Parathyroid adenoma (tissue), 2 donors: ENCODE results near the gene HIPK1.

ENCODE experiments used
- H2AFZ ChIP-seq: fragments of 300-600 bp; sonication (generic); one replicate; pipeline ENCODE4 v1.7.0; 2017; ENCODE audit warnings: antibody characterized with exemption, mild to moderate bottlenecking
- H3K27ac ChIP-seq: fragments of 300-600 bp; sonication (generic); one replicate; pipeline ENCODE4 v1.7.0; 2017
- H3K27me3 ChIP-seq: fragments of 300-600 bp; sonication (generic); one replicate; pipeline ENCODE4 v1.7.0; 2017; ENCODE audit warnings: low read length; ENCODE audit not compliant: control insufficient read depth, insufficient read depth
- H3K36me3 ChIP-seq: fragments of 300-600 bp; sonication (generic); one replicate; pipeline ENCODE4 v1.7.0; 2017; ENCODE audit warnings: low read length; ENCODE audit not compliant: control insufficient read depth, insufficient read depth
- H3K4me1 ChIP-seq: fragments of 300-600 bp; sonication (generic); one replicate; pipeline ENCODE4 v1.7.0; 2017; ENCODE audit warnings: control low read depth
- H3K4me2 ChIP-seq: fragments of 300-600 bp; sonication (generic); one replicate; pipeline ENCODE4 v1.7.0; 2017; ENCODE audit warnings: low read length
- H3K4me3 ChIP-seq: fragments of 300-600 bp; sonication (generic); one replicate; pipeline ENCODE4 v1.7.0; 2017; ENCODE audit warnings: low read depth, low read length
- H3K79me2 ChIP-seq: fragments of 300-600 bp; sonication (generic); one replicate; pipeline ENCODE4 v1.7.0; 2017; ENCODE audit warnings: control low read depth
- H3K9ac ChIP-seq: fragments of 300-600 bp; sonication (generic); one replicate; pipeline ENCODE4 v1.7.0; 2017; ENCODE audit warnings: mild to moderate bottlenecking
- H3K9me3 ChIP-seq: fragments of 300-600 bp; sonication (generic); one replicate; pipeline ENCODE4 v1.7.0; 2017; ENCODE audit warnings: low read length; ENCODE audit not compliant: control insufficient read depth
- CTCF ChIP-seq: fragments of 300-600 bp; sonication (generic); IDR thresholded peaks from one replicate; pipeline ENCODE4 v1.7.0; 2017; ENCODE audit warnings: antibody characterized with exemption, mild to moderate bottlenecking
- donor health status: primary hyperparathyroidism.

HIPK1 gene

GRCh38 chr1:113928187-113928930 is 765 bp upstream of the HIPK1 start:
- peak overlapping the region; percentile 92 for H3K27ac ChIP-seq
- peak overlapping the region; percentile 53 for H3K9ac ChIP-seq
- H2AFZ ChIP-seq, result peak overlapping the region; percentile 93
- H3K36me3 ChIP-seq, result no peaks in the 10 kb centered on the region
- no peak for TF ChIP-seq CTCF
- H3K4me2 ChIP-seq, result peak overlapping the region; percentile 80
- H3K4me3 ChIP-seq, result peak overlapping the region; percentile 86
- no peaks in the 10 kb centered on the region for H3K27me3 ChIP-seq
- H3K79me2 ChIP-seq, result peaks cover 10% of the 10 kb centered on the region
- H3K4me1 ChIP-seq, result peaks cover 6% of the 10 kb centered on the region
- H3K9me3 ChIP-seq, result no peaks in the 10 kb centered on the region

GRCh38 chr1:113929750-113930498 is 800 bp downstream of the HIPK1 start:
- H3K4me2 ChIP-seq, result peak overlapping the region; percentile 97
- no peaks in the 10 kb centered on the region for H3K9me3 ChIP-seq
- TF ChIP-seq CTCF, result no peak
- H3K4me1 ChIP-seq, result peaks cover 6% of the 10 kb centered on the region
- H3K4me3 ChIP-seq, result peak overlapping the region; percentile 86
- H3K27ac ChIP-seq, result peak overlapping the region; percentile 92
- peaks cover 10% of the 10 kb centered on the region for H3K79me2 ChIP-seq
- peak overlapping the region; percentile 76 for H3K9ac ChIP-seq
- no peaks in the 10 kb centered on the region for H3K27me3 ChIP-seq
- no peaks in the 10 kb centered on the region for H3K36me3 ChIP-seq
- peak overlapping the region; percentile 93 for H2AFZ ChIP-seq

- no peak for TF ChIP-seq CTCF
- peaks cover 6% of the 10 kb centered on the region for H3K4me1 ChIP-seq
These were observed 1.5 kb downstream of the HIPK1 start for GRCh38 chr1:113930499-113931161.

GRCh38 chr1:113931451-113931851 is 2.3 kb downstream of the HIPK1 start:
- Histone ChIP-seq H3K9me3 (no peaks in the 10 kb centered on the region), H2AFZ (no peak overlapping the region), H3K9ac (no peak overlapping the region), H3K4me2 (peak overlapping the region; percentile 97), H3K4me1 (peaks cover 6% of the 10 kb centered on the region), H3K27me3 (no peaks in the 10 kb centered on the region), H3K36me3 (no peaks in the 10 kb centered on the region), H3K27ac (no peak overlapping the region), H3K4me3 (peak overlapping the region; percentile 86), H3K79me2 (peaks cover 13% of the 10 kb centered on the region)
- TF ChIP-seq CTCF, result no peak

More at GRCh38 chr1:113930499-113931161, 1.5 kb downstream of the HIPK1 start:
- Histone ChIP-seq H3K36me3 (no peaks in the 10 kb centered on the region), H3K9me3 (no peaks in the 10 kb centered on the region), H3K27me3 (no peaks in the 10 kb centered on the region), H3K9ac (peak overlapping the region; percentile 76), H2AFZ (peak overlapping the region; percentile 93), H3K4me2 (peak overlapping the region; percentile 97), H3K27ac (peak overlapping the region; percentile 92), H3K4me3 (peak overlapping the region; percentile 86), H3K79me2 (peaks cover 13% of the 10 kb centered on the region)
